HG03432 (cell line): ENCODE data around the gene SLC22A14.
A peak's percentile ranks its signal among the peaks of the same experiment; 100 is the strongest.

ENCODE experiments used
- ATAC-seq: cut with Tn5 transposase; IDR thresholded peaks from one replicate; pipeline ENCODE4 v1.9.1; 2021; ENCODE audit warnings: mild to moderate bottlenecking, moderate library complexity; ENCODE audit not compliant: unreplicated experiment

The SLC22A14 gene

GRCh38 chr3:38343797-38344594 is 61.9 kb downstream of the SLC22A14 start:
- ATAC-seq: no peak

- peak; percentile 30 for ATAC-seq
These were observed 63.9 kb downstream of the SLC22A14 start for GRCh38 chr3:38345879-38346586.

GRCh38 chr3:38346587-38347410 is 64.7 kb downstream of the SLC22A14 start, which contains the start of gene XYLB:
Gene XYLB, plus strand, starts transcription at chr3:38346785. Its CDS starts 84 bp downstream, at chr3:38346869.
- ATAC-seq: peak; percentile 98

GRCh38 chr3:38347421-38348200 is 65.5 kb downstream of the SLC22A14 start:
- ATAC-seq: no peak

- no peak for ATAC-seq
These were observed 66.8 kb downstream of the SLC22A14 start for GRCh38 chr3:38348903-38349302.

- ATAC-seq: no peak
These were observed 67.7 kb downstream of the SLC22A14 start for GRCh38 chr3:38349684-38350359.

- no peak for ATAC-seq
These were observed 71.1 kb downstream of the SLC22A14 start for GRCh38 chr3:38353151-38353550.

GRCh38 chr3:38354588-38355330 is 72.7 kb downstream of the SLC22A14 start:
- ATAC-seq: no peak

- no peak for ATAC-seq
These were observed 76.9 kb downstream of the SLC22A14 start for GRCh38 chr3:38359038-38359437.

GRCh38 chr3:38360345-38360744 is 78.3 kb downstream of the SLC22A14 start:
- no peak for ATAC-seq

GRCh38 chr3:38361496-38361895 is 79.4 kb downstream of the SLC22A14 start:
- no peak for ATAC-seq

GRCh38 chr3:38362825-38363224 is 80.7 kb downstream of the SLC22A14 start:
- ATAC-seq: no peak

GRCh38 chr3:38364721-38365400 is 82.8 kb downstream of the SLC22A14 start:
- ATAC-seq: no peak

GRCh38 chr3:38365469-38366062 is 83.5 kb downstream of the SLC22A14 start:
- ATAC-seq: no peak

GRCh38 chr3:38366082-38366481 is 84.0 kb downstream of the SLC22A14 start:
- no peak for ATAC-seq

- ATAC-seq: no peak
These were observed 85.7 kb downstream of the SLC22A14 start for GRCh38 chr3:38367779-38368178.
